DMS79 treated with DMSO at 0.1 percent for 48 hours (cell line): ENCODE measurements around the gene ANKRD65.
"Not testable (repeated sequence)": the region's sequence is repeated elsewhere in the genome, so short reads cannot be mapped to it uniquely, and the experiment has no call there.

Source experiments
- DNase-seq: peaks from one replicate; lab custom pipeline; 2025; lab: John Stamatoyannopoulos, UW

Gene ANKRD65

GRCh38 chr1:1393428-1393827, 27.6 kb downstream of the ANKRD65 start:
- DNase-seq, result no peak

- DNase-seq, result no peak
Observed at GRCh38 chr1:1393014-1393413, 28.1 kb downstream of the ANKRD65 start.

GRCh38 chr1:1391225-1391624, 29.9 kb downstream of the ANKRD65 start:
- DNase-seq, result no peak

- DNase-seq, result no peak
Observed at GRCh38 chr1:1390675-1391074, 30.4 kb downstream of the ANKRD65 start.

GRCh38 chr1:1388078-1388472, 33.0 kb downstream of the ANKRD65 start:
- DNase-seq, result no peak

- no peak for DNase-seq
Observed at GRCh38 chr1:1387098-1388077, 33.7 kb downstream of the ANKRD65 start.

- DNase-seq, result no peak
Observed at GRCh38 chr1:1385931-1386330, 35.1 kb downstream of the ANKRD65 start.

GRCh38 chr1:1385339-1385738, 35.7 kb downstream of the ANKRD65 start:
- DNase-seq, result not testable (repeated sequence)

- DNase-seq, result no peak
Observed at GRCh38 chr1:1381294-1381693, 39.8 kb downstream of the ANKRD65 start.

GRCh38 chr1:1380860-1381259, 40.2 kb downstream of the ANKRD65 start:
- DNase-seq, result no peak

GRCh38 chr1:1377540-1378205, 43.4 kb downstream of the ANKRD65 start:
- no peak for DNase-seq

- DNase-seq, result no peak
Observed at GRCh38 chr1:1376551-1377226, 44.4 kb downstream of the ANKRD65 start.

- DNase-seq, result peak; percentile 99
Observed at GRCh38 chr1:1374929-1375662, 46.0 kb downstream of the ANKRD65 start, which contains the start of gene AURKAIP1. Gene AURKAIP1, minus strand, starts transcription at chr1:1375207. Its CDS starts 451 bp downstream, at chr1:1374756.

GRCh38 chr1:1374589-1374928, 46.5 kb downstream of the ANKRD65 start:
- no peak for DNase-seq

- no peak for DNase-seq
Observed at GRCh38 chr1:1373815-1374588, 47.1 kb downstream of the ANKRD65 start.

GRCh38 chr1:1373051-1373814, 47.8 kb downstream of the ANKRD65 start:
- no peak for DNase-seq

- peak; percentile 16 for DNase-seq
Observed at GRCh38 chr1:1371746-1372711, 49.0 kb downstream of the ANKRD65 start.

GRCh38 chr1:1371364-1371745, 49.7 kb downstream of the ANKRD65 start:
- no peak for DNase-seq

- DNase-seq, result no peak
Observed at GRCh38 chr1:1370771-1371300, 50.2 kb downstream of the ANKRD65 start.
